Fibroblast of skin of abdomen (primary cell): ENCODE data around the gene ARHGAP26.
A peak's percentile ranks its signal among the peaks of the same experiment; 100 is the strongest.

Source experiments
- DNase-seq: peaks from one replicate; pipeline ENCODE4 v3.0.0-alpha.2; 2013

The ARHGAP26 gene

DNA sequence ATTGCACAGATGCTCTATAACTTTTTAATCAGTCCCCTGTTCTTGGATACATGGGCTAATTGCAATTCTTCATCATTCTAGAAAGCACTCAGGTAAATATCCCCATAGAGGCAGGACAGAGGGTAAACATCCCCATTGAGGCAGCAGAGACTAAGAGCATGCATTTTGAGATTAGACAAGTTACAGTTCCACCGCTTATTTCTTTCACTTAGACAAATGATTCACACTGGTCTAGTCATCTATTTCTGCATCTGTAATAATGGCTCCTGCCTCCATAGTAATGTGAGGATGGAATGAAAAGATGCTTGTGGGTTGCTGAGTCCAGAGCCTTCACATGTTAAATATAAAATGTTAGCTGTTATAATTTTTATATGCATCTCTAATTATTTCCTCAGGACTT, 276.9 kb downstream of the ARHGAP26 start:
- DNase-seq: no peak

- DNase-seq: no peak
Measured at GRCh38 chr5:143050183-143050582, 280.0 kb downstream of the ARHGAP26 start.

DNA sequence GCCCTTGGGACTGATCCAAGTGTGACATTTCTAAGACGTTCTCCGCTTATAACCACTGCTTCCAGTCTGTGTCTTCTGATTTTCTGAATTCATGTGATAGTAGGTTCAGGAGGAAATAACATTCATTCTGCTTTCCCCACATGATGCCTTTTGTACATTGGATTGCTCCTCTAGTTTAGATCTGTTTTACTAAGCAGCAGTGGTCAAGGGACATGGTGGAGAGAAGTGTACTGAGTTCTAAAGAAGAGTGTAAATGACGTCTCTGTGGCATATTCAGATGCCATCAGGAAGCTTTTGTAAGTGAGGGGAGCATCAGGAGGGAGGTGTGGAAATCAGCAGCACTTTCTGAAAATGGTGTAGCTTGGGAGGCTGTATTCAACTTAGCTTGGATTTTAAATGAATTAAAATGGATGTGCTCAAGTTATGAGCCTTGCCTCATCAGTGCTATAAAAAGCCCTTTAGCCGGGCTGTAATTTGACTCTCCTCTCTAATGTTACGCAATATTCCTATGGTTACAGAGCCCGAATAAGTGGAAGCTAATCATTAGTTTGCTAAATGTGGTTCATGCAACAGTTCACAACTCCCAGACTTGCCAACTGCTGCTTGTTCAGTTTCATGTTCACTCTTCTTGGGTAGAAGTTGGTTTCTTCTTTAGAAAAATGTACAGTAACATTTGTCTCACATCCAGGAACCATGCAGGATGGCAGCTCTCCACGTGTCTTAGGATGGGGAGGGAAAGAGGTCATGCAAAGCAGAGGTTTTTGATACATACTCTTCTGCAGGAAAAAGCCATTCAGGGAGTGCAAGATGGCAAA, 281.3 kb downstream of the ARHGAP26 start:
- peak; percentile 91 for DNase-seq

- no peak for DNase-seq
Measured at GRCh38 chr5:143052967-143053682, 282.9 kb downstream of the ARHGAP26 start.

GRCh38 chr5:143053780-143054179, 283.6 kb downstream of the ARHGAP26 start:
- no peak for DNase-seq

- DNase-seq: peak; percentile 58
Measured at GRCh38 chr5:143054480-143054941, 284.3 kb downstream of the ARHGAP26 start.

DNA sequence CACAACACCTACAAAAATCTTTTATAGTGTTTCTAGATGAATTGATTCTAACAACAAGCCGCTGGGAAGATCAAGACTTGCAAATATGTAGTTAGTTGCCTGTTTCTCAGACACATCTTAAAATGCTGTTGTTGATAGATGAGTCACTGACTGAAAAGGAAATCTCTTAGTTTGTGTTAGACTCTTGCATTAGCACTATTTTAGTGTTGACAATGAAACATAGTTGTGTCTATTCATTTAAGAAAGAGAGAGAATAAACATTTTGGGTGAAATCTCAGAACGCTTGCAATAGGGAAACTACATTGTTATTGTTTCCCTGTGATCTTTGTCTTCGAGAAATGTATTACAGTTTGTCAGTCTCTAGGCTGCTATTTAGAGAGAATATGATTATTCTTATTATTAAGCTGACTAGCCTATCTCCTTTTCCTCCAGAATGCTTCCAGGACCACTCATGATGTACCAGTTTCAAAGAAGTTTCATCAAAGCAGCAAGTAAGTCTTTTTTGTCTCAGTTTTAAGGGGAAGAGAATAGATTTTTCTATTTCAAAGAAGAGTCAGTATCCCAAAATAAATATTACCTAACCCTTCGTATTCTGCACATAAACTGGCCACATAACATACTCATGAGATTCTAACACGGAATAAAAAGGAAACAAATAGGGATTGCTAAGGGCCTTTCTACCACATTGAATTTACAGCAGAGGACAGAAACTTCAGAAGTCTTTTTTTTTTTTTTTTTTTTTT, 285.6 kb downstream of the ARHGAP26 start:
- peak; percentile 49 for DNase-seq

DNA sequence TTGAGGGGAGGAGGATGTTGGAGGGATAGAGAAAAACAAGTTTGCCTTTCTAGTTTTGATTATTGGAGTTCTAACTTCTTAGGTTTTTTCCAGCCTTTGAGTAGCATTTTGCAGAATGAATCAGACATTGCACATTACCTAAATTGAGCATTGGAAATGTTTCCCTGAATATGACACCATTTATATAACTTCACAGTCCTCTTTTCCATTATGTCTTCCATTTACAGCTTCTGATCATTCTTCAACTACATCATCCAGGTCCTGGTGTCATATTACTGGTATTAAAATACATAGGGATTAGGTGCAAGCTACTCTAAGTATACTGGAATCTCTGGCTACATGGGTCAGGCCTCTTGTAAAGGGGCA, 286.1 kb downstream of the ARHGAP26 start:
- DNase-seq: peak; percentile 47

DNA sequence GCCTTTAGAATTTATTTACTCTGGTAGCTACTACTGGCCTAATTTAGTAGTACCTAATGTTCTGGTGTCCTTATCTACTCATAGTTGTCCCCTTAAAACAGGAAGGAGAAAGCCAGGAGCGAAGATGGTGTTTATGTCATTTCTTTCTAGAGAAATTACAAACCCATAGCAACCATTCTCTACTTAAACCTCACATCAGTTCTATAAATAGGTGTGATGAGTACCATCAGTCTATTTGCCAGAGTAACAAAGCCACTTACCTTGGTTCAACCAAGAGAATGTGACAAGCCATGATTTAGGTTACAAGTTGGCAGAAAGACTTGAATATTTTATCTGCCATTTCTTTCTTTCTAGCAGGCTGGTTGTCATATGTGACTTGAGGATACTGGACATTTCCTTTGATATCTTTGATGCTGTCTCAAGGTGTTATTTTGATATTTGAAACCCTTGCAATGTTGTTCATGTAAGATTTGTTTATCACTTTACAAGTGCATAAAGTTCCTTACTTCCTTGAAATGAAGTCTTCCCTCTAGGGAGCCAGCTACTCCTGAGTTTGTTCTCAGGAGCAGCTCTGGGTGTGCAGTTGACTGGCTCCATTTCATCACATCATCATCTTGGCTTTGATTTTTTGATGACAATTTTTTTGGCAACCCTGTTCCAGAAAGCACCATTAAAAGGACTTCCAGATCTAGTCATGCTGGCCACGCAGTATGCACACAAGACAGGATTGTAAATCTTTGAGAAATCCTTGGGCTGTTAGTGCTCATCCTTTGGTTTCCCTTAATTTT, 286.8 kb downstream of the ARHGAP26 start:
- no peak for DNase-seq

GRCh38 chr5:143057580-143057999, 287.4 kb downstream of the ARHGAP26 start:
- DNase-seq: peak; percentile 71

GRCh38 chr5:143059355-143059754, 289.2 kb downstream of the ARHGAP26 start:
- DNase-seq: no peak

DNA sequence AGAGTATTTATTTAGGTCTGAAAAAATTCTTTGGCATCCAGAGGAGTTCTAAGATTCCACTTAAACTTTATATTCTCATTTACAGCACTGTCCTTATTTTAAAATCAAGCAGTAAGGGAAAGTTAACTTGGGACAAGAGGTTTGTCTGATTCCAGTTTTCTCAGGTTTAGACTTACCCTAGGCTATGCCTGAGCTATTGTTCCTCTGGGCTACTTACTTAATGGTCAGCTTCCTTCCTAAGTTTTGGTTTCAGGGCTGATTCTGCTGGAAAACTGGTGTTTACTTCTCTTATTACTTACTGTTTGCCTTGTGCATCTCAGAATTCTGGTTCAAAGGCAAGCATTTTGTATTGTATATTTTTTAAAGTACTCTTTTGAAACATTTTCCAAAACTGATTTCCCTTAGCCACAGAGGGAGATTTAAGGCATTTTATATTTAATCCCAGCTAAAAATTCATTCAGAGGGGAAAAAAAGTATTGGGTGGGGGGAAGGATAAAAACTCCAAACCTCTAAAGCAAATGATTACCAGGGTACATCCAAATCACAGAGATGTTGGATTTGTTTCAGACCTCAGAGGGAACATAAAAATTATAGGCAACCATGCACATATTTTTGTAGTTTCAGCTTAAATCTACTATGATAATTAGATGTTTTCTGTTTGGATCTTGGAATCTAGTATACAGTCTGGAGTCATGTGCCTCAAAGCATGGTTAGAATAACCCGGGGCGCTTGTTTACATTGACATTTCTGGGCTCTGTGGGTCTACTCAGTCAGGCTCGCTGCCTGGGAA, 290.0 kb downstream of the ARHGAP26 start:
- DNase-seq: no peak

- peak; percentile 91 for DNase-seq
Measured at GRCh38 chr5:143061161-143061945, 291.2 kb downstream of the ARHGAP26 start.

- no peak for DNase-seq
Measured at GRCh38 chr5:143062379-143062778, 292.2 kb downstream of the ARHGAP26 start.

DNA sequence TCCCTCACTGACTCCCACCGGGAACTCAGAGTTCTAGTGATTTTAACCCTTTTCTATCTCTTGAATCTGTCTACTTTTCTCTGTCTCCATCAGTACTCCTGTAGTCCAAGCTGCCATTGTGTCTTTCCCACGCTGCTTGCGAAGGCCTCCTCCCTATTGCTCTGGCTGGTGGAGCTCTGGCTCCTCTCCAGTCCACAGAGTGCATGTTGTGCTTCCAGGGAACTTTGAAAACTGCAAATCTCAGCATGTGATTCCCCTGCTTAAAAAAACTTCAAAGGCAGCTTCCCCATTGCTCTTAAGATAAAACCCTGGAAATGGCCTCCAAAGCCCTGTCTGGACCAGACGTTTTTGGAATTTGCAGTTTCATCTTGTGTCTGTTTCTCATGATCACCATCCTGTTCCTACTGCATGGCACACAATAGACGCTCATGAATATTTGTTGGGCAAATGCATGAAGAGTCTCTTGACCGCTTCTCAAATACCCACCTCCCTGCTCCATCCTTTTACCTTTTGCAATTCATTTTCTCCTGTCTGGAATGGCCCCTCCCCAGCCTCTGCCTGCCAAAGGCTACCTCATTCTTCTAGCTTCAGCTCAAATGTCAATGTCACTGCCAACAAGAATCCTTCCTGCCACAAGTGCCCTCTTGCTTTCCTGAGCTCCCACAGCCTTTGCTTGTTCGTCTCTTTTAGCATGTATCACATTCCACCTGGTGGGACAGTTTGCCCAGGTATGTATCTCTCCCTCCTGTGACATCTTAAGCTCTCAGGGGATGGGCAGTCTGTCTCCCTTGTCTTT, 293.2 kb downstream of the ARHGAP26 start:
- no peak for DNase-seq

GRCh38 chr5:143064218-143064641, 294.1 kb downstream of the ARHGAP26 start:
- DNase-seq: peak; percentile 68

GRCh38 chr5:143064676-143065075, 294.5 kb downstream of the ARHGAP26 start:
- DNase-seq: no peak

DNA sequence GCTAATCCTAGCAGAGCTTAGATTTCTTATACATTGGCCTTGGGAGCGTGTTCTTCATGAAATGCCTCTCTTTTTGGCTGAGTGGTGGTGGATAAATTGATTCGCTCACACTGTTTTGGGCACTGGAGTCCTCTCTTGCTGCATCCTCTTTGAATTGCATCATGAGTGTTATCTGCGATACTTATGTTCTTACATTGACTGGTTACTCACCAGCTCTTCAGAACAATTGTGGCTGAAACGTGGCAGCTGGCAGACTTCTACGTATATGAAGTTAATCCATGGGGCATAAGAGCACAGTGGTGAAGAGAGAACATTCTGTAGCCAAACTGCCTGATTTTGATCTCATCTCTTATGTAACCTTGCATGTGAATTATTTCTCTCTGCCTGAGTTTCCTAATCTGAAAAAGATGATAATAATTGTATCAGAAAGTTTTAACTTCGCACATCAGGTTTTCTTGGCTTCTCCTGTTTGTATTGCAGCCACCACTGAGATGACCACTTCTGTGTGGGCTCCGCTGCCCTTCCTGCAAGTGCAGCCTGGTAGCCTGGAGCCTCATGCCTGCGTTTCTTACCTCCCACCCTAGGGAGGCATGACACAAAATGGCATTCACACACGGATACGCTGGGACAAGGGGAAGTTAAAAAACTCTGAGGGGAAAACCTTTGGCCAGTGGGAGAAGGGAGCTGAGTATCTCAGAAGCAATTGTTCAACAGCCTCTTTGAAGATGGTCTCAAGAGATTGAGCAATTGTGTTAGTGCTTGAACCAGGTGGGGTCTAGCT, 295.2 kb downstream of the ARHGAP26 start:
- DNase-seq: peak; percentile 47

DNA sequence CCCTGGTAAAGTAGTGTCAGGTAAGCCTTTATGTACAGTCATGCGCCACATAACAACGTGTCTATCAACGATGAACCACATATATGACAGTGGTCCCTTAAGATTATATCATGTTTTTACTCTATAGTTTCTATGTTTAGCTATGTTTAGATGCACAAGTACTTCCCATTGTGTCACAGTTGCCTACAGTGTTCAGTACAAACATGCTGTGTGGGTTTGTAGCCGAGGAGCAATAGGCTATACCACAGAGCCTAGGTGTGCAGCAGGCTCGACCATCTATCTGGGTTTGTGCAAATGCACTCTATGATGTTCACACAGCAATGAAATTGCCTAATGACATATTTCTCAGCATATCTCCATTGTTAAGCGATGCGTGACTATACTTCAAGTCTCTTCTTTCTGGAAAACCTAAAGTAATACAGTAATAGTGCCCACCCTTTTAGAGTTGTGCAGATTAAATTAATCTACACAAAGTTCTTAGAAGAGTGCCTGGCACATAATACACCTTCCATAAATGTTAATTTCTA, 295.9 kb downstream of the ARHGAP26 start:
- no peak for DNase-seq
